ENCODE results near the gene COLEC12.

GRCh38 chr18:495017-495416, 5.5 kb downstream of the COLEC12 start:
- no peak for TF ChIP-seq EZH2phosphoT487 (IDR thresholded peaks at IDR 0.05; ENCODE audit: low read depth, severe bottlenecking, unreplicated experiment)
- no peak for TF ChIP-seq CTCF (IDR thresholded peaks at IDR 0.05; ENCODE audit: poor library complexity)
